Activated T-helper 1 cell treated with anti-CD3 and anti-CD28 coated beads, Interleukin-2, amount 50 U/mL, for 16 hours (primary cell): ENCODE data around the gene CNPPD1.

Source experiments
- DNase-seq, 2 donors: peaks; one replicate each; pipeline ENCODE4 v3.0.0-alpha.2; 2020; ENCODE audit warnings: low read depth in 1 of 2, low spot score in 1 of 2

CNPPD1 gene

GRCh38 chr2:219123356-219124135, 53.2 kb downstream of the CNPPD1 start:
- DNase-seq, result no peak

- no peak for DNase-seq
Measured at GRCh38 chr2:219122202-219122980, 54.3 kb downstream of the CNPPD1 start.
